Parietal lobe (tissue), 1 donor: ENCODE measurements around the gene CDR2. TPM values are rescaled to one million over a fixed set of nuclear protein-coding genes. Genes with fewer than 3 reads are reported as not detected.

ENCODE experiments used
- total RNA-seq: library from RNA; depleted of rRNA; stranded (reverse); fragments of >200 nt; gene quantifications from one replicate; pipeline ENCODE4 v1.2.3, GENCODE V29; 2014

Gene CDR2
- total RNA-seq, result 11.3 TPM

DNA sequence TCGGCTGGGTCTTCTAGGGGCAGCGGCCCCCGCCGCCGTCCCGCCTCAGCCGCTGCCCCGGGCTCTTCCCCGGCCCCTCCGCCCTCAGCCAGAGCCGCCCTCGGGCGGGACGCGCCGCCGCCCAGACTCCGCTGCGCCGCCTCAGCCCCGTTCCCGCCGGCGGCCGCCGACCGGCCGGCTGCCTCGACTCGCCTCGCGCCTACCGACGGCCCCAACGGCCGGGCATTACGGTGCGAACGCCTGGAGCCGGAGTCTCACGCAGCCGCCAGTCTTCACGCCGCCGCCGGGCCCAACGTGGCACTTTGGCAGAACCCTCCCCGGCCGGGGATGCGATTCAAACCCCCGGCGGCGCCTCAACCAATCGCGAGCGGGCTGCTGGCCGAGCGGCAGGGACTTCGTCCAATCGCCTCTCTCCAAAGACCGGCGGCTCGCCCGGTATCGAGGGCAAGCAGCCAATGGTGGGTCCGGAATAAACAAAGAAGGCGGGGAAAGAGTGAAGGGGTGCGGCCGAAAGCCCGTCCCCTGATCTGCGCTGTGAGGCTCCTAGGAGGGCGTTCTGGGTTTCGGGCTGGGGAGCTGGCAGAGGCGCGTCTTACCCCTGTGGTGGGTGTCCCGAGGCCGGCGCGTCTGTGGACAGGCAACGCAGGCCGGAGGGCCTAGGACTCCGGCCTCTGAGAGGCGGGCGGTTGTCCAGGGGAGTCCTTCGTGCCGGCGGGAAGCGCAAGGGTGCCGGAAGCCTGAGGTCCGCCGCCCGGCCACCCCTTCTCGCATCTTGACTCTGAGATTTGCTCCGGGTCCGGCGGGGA is at the start of gene CDR2:
TSS of gene CDR2 (minus strand) at position 309 of the 806 bp plus-strand sequence. CDS start 310 bp downstream, outside the sequence.

GRCh38 chr16:22297114-22297870 is 77.1 kb downstream of the CDR2 start, which contains the start of gene POLR3E:
POLR3E (plus strand) TSS chr16:22297409; CDS start chr16:22302969, 5,560 bp downstream.

Other genes with a start within 250 kb of the CDR2 start
- not detected for gene SDR42E2, start 212.1 kb downstream of the CDR2 start, total RNA-seq
- gene EEF2K, start 168.3 kb downstream of the CDR2 start, total RNA-seq, result 17.2 TPM
- gene POLR3E, start 77.2 kb downstream of the CDR2 start, total RNA-seq, result 50.1 TPM
- gene NPIPB5, start 136.3 kb upstream of the CDR2 start, total RNA-seq, result 637 TPM